Omental fat pad (tissue), 4 donors: Measurements from ENCODE around the gene NEK7. TPM values are rescaled to one million over a fixed set of nuclear protein-coding genes. Genes with fewer than 3 reads are reported as not detected.

Experiments
- ATAC-seq: fragments of 150-250 bp; one replicate; pipeline ENCODE4 v1.9.1; 2016; ENCODE audit warnings: mild to moderate bottlenecking, moderate library complexity; ENCODE audit not compliant: low FRiP score
- DNase-seq: peaks from one replicate; pipeline ENCODE4 v3.0.0-alpha.2; 2019; ENCODE audit warnings: low spot score
- total RNA-seq, 4 donors: library from RNA; depleted of rRNA; stranded (reverse); fragments of >200 nt; gene quantifications; one replicate each; pipeline ENCODE4 v1.1.0, GENCODE V29; 2016
- TF ChIP-seq, protein P1 (sequence below), 3 donors: fragments of 450-650 bp; IDR thresholded peaks; one replicate each; pipeline ENCODE4 v1.5.1; 2016 to 2017; ENCODE audit warnings: antibody characterized with exemption in 3 of 3, mild to moderate bottlenecking in 3 of 3, moderate library complexity in 2 of 3

Gene NEK7
- total RNA-seq, 4 donors from 2014 or later: 75.0 to 115 (median 89.9) TPM

DNA sequence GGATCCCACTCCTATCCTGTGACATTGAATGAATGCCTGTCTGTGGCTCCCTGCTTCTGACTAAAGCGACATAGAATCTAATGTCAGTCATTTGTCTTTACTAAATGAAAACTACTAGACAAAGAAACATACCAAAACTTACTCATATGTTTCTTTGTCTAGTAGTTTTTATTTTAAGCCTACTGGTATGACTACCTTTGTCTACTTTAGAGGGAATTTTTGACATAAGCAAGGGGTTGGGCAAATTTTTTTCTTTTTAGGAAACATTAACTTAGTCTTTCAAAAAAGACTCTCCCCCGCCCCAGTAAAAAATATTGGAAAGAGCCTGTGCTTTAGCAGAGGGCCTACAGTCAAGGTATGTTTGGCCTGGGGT is 4.9 kb downstream of the NEK7 start:
- TF ChIP-seq, protein P1, sequence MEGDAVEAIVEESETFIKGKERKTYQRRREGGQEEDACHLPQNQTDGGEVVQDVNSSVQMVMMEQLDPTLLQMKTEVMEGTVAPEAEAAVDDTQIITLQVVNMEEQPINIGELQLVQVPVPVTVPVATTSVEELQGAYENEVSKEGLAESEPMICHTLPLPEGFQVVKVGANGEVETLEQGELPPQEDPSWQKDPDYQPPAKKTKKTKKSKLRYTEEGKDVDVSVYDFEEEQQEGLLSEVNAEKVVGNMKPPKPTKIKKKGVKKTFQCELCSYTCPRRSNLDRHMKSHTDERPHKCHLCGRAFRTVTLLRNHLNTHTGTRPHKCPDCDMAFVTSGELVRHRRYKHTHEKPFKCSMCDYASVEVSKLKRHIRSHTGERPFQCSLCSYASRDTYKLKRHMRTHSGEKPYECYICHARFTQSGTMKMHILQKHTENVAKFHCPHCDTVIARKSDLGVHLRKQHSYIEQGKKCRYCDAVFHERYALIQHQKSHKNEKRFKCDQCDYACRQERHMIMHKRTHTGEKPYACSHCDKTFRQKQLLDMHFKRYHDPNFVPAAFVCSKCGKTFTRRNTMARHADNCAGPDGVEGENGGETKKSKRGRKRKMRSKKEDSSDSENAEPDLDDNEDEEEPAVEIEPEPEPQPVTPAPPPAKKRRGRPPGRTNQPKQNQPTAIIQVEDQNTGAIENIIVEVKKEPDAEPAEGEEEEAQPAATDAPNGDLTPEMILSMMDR (IDR thresholded peaks at IDR 0.05): no peak
- no peak for ATAC-seq
- DNase-seq: no peak

DNA sequence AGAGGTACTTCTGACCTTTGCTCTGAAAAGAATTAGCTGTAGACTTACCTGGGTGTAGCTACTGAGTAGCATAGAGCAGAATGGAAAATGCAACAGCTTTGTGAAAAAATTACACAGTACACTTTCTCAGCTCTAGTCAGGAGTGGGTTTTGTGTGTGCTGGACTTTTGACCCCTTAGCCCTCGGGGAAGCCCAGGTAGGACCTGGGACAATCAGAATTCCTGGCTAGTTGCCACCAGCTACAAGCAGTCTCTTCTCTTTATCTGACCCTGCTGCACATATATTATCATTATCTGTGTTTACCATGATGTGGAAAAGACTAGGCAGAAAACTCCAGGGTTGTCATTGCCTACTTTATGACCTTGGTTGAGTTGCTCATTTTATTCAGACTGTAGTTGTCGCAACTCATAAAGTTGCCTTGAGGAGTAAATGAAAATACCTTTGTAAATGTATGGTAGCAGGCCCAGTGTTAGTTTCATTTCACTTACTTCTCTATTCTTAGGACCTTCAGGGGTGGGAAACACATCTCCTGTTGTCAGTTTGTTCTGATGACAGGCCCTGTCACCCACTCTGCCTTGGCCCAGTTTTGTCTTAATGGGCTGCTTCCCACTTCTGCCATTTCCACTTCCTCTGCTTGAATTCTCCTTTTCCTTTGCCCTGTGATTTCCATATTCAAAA is 5.4 kb downstream of the NEK7 start:
- no peak for ATAC-seq
- TF ChIP-seq, protein P1 (IDR thresholded peaks at IDR 0.05): no peak
- DNase-seq: no peak

DNA sequence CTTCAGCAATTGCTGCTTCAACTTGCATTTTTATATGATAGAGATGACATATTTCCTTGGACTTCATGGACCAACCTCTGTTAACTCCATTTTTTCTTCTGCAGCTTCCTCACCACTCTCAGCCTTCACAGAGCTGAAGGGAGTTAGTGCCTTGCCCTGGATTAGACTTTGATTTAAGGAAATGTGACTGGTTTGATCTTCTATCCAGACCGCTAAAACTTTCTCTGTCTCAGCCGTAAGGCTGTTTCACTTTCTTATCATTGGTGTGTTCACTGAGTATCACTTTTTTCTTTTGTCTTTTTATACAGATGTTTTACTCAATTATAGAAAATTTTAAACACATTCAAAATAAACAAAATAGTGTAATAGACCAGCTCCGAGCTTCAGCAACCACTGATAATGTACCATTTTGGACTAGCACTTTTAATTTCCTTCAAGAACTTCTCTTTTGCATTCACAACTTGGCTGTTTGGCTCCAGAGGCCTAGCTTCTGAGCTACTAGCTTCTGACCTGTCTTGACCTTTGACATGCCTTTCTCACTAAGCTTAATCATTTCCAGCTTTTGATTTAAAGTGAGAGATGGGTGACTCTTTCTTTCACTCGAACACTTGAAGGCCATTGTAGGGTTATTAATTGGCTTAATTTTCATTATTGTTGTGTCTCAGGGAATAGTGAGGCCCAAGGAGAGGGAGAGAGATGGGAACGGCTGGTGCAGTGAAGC is 9.3 kb downstream of the NEK7 start:
- DNase-seq: no peak
- TF ChIP-seq, protein P1 (IDR thresholded peaks at IDR 0.05): no peak
- ATAC-seq: no peak

DNA sequence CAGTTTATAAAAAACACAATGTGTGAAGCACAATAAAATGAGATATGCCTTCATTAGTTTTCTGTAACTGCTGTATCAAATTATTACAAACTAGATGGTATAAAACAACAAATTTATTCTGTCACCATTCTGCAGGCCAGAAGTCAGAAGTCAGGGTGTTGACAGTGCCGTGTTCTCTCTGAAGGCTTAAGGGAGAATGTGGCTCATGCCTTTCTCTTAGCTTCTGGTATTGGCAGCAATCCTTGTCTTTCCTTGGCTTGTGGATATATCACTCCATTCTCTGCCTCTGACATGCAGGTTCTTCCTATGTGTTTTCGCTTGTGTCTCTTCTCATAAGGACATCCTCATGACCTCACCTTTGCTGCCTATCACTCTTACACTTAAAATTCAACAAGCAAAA is 10.1 kb downstream of the NEK7 start:
- TF ChIP-seq, protein P1 (IDR thresholded peaks at IDR 0.05): no peak
- ATAC-seq (no peak), DNase-seq (no peak)

DNA sequence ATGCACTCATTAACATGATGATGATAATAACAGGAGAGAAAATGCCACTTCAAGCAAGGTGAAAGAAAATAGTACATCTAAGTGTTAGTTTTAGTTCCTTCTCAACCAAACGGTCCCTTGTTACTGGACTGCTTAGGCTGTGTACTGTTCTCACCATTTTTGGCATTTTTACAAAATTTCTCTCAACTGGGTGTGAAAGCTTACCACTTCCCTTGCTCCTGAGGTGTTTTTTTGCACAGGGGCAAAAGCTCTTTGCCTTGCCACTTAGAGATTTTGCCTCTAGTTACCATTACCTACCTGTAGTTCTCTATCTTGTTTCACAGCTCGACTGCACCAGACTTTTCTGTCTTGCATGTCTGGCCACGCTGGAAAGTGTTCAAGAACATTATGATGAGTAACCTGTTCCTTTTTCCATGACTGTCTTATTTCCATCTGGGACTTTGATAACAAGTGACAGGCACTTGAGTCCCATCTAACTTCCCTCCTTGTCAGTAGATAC is 10.7 kb downstream of the NEK7 start:
- ATAC-seq: no peak
- TF ChIP-seq, protein P1 (IDR thresholded peaks at IDR 0.05): no peak
- no peak for DNase-seq

DNA sequence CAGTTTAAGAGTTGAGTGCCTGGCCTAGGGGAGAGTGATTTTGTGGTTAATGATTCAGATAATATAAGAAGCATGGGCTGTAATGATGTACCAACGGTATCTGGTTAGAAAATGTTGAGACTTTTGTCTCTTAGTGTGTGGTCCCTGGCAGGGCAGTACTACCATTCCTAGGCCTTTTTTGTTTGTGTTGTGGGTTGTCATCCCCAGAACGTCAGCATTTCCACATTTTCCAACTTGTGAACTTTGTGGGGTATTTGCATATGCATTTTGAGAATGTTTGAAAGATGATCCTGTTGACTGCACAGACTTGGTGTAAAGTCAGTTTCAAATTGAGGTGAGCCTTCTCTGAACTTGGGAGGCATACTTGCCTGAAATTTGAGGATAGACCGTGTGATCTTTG is 11.4 kb downstream of the NEK7 start:
- TF ChIP-seq, protein P1 (IDR thresholded peaks at IDR 0.05): no peak
- no peak for ATAC-seq
- no peak for DNase-seq

DNA sequence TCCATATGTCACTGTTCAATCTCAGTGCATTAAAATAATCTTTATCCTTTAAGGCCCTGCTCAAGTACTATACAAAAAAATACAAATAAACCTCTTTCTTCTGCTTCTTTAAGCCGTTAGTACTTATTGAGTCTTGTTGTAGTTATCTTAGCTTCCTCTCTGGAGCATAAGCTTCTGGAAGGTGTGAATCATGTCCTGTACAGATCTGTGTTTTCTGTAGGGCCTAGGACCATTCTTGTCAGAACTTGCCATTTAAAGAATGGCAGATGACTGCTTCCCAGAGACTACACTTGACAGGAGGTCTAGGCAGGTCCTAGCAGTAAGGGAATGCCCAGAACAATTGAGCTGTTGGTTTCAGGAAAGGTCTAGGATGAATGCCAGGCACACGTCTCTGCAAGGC is 12.9 kb downstream of the NEK7 start:
- DNase-seq: no peak
- TF ChIP-seq, protein P1 (IDR thresholded peaks at IDR 0.05): no peak
- ATAC-seq: no peak
